ENCODE data around the gene SHB.

The SHB gene

DNA sequence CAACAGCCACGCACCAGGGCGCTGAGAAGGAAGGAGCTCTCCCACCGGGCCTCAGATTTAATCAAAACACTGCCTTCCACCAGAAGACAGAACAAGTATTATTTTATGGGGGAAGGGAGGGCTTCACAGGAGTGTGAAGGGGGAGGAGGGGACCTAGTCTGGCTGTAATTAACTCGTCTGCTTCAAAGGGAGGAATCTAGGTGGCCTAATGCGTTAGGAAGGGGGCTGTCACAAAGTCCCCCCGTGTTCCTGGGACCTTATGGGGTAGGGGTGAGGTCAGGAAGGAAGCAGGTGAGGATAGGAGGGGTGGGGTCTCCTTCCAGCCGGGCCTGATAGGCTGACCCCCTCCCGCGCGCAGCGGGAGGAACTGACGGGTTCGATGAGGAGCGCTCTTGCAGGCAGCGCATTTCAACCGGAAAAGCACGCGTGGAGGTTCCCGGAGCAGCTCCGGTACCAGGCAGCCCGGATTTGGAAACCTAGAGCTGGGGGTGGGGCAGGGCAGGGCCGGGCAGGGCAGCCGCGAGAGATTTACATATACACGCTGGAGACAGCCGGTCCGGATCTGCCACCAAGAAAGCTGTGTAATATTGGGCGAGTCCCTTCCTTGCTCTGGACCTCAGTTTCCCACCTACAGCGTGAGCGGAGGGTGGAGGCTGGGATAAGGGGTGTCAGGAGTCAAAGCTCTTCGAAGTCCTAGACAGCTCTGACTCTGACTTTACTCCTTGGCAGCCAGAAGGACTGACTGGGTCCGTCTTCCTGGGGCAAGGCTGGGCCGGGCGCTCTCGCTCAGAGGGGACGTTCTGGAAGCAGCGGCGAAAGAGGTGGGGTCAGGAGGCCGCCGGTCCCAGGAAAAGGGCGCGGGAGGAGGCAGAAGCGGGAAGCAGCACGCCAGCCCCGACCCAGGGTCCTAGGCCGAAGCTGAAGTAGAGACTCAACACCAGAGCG lies 1.8 kb downstream of the SHB start:
- DNase-seq: peak; percentile 12
- in situ Hi-C loops (cut with HindIII; ENCODE audit: low pct_ligation_motif_present, low pct_unique_long_range_greater_than_20kb, low sequenced_read_pairs): no loop called here

DNA sequence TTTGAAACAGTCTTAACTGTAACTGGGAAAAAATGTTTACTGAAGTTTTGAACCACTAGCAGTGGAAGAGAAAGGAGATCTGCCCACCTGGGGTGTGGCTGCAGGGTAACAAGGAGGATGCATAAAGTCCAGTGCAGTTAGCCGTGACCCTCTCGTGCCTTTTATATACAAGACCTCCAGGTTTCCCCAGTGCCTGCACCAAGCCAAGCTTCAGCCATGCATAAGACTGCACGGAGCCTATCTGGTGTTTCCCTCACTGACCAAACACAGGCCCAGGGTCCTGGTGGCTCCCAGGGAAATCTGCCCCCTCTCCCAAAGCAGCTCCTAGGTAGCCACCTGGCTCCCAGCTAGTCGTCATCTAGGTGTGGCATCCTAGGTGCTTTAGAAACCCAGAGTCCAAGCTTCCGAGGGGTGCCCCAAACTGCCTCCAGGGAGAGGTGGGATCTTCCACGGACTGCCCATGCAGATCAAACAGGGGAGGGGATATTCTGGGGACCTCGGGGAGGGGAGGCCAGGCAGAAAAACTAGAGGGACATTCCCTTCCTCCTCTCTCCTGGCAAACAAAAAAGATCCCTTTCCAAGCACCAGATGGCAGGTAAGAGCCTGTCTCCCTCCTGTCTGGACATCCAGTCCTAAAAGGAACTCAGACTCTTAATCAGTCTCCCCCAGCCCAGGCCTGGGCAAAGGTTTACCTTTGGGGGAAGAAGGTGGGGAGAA lies 2.7 kb downstream of the SHB start:
- DNase-seq: peak; percentile 25
- in situ Hi-C loops (cut with HindIII; ENCODE audit: low pct_ligation_motif_present, low pct_unique_long_range_greater_than_20kb, low sequenced_read_pairs): no loop called here

DNA sequence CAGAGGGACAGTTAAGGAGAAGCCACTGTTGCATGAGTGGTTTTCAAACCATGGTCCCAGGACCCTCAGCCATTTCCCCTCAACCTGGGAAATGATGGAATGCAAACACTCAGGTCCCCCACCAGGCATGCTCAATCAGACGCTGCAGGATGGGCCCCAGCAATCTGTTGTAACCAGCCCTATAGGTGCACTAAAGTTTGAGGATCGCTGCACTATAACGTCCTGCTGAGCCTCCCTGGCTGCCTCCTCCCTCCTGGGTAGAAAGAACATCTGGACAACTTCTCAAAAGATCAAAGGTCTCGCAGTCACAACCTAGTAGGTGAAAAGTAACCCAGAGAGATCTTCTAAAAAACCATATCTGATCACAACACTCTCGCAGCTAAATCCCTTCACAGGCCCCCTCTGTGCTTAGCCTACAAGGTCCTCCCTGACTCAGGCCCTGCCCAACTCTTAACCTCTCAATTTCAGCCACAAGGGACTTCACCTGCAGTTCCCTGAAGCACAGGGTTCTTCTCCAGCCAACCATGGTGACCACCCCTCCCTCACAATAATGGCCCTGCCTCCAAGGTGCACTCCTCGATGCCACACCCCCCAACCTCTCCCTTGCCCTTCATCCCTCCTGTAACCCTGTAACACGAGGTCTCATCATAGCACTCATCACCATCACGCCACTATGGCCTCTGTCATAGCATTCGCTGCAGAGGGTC lies 3.5 kb downstream of the SHB start:
- in situ Hi-C loops (cut with HindIII; ENCODE audit: low pct_ligation_motif_present, low pct_unique_long_range_greater_than_20kb, low sequenced_read_pairs): no loop called here
- no peak for DNase-seq

DNA sequence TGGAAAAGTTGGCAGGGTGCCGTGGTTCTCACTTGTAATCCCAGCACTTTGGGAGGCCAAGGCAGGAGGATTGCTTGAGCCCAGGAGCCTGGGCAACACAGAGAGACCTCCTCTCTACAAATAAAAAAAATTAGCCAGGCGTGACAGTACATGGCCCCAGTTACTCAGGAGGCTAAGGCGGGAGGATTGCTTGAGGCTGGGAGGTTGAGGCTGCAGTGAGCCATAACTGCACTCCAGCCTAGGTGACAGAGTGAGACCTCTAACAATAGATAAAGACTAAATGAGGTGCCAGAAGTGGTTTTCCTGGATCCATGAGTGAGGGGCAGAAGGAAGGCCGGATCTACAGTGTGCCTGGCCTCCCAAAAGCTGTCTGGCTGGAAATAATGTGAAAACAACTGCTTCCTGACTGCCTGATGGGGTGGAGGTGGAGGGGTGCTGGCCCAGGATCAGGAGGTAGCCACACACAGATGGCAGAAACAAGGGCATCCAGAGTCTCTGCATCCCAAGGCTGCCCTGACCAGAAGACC lies 4.1 kb downstream of the SHB start:
- DNase-seq: no peak

DNA sequence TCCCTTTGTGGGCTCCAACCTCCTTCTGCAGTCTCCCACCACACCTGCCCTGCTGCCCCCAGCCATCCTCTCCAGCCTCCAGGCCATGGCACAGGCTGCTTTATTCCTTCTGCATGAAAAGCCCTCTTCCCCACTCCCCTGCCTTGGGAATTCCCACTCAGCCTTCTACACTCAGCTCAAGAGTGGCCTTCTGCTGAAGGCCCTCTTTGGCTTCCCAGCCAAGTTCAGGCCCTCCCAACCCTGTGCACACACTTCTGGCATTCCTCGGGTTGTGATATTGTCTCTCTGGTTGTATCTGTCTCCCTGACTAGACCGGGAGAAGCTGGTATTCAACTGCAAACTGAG lies 5.7 kb downstream of the SHB start:
- in situ Hi-C loops (cut with HindIII; ENCODE audit: low pct_ligation_motif_present, low pct_unique_long_range_greater_than_20kb, low sequenced_read_pairs): no loop called here
- no peak for DNase-seq

More for the DNA sequence above, 4.1 kb downstream of the SHB start:
- in situ Hi-C loops (cut with HindIII; ENCODE audit: low pct_ligation_motif_present, low pct_unique_long_range_greater_than_20kb, low sequenced_read_pairs): no loop called here

DNA sequence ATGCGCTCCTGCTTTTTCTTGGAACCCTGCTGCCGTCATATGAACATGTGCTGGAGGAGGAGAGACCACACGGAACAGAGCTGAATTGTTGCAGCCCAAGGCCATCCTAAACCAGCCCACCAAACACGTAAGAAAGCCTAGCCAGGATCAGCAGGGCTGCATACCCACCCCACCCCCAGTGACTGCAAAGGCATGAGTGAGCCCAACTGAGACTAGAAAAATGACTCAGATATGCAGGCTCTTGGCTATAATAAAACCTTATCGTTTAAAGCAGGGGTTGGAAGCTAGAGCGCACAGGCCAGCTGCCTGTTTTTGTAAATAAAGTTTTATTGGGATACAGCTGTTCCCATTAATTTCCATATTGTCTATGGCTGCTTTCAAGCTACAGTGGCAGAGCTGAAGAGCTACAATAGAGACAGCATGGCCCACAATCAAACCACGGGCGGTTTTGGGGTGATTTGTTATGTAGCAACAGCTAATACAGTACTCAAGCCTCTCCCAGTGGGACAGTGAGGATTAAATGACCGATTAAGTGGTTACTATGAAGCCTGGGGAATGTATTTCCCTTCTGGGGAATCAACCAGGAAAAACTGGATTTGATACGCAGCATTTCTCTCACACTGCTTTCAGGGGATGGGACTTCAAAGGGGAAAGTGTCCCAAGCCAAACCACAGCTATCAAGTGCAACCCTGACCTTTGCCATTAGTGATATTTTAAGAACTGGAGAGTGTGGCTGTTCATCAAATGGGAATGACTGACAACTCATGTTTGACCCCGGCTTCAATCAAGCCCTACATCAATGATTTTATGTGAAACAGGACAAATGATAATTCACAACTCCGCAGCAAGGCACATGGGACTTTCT lies 6.3 kb downstream of the SHB start:
- in situ Hi-C loops (cut with HindIII; ENCODE audit: low pct_ligation_motif_present, low pct_unique_long_range_greater_than_20kb, low sequenced_read_pairs): no loop called here
- DNase-seq: peak; percentile 63

DNA sequence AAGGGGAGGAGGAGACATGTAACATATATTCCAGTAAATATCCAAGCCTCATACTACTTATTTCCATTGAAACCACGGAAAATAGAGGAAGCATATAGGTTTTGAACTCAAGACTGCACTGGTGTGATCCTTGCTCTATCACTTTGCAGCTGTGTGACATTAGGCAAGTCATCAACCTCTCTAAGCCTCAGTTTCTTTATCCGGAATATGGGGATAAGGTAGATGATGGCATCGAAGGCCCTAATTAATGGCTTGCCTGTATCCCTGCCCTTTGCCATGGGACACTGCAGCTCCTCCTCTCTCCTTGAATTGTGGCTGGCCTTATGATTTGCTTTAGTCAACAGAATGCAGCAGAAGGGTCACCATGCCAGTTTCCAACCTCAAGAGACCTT lies 6.9 kb downstream of the SHB start:
- in situ Hi-C loops (cut with HindIII; ENCODE audit: low pct_ligation_motif_present, low pct_unique_long_range_greater_than_20kb, low sequenced_read_pairs): no loop called here
- no peak for DNase-seq

DNA sequence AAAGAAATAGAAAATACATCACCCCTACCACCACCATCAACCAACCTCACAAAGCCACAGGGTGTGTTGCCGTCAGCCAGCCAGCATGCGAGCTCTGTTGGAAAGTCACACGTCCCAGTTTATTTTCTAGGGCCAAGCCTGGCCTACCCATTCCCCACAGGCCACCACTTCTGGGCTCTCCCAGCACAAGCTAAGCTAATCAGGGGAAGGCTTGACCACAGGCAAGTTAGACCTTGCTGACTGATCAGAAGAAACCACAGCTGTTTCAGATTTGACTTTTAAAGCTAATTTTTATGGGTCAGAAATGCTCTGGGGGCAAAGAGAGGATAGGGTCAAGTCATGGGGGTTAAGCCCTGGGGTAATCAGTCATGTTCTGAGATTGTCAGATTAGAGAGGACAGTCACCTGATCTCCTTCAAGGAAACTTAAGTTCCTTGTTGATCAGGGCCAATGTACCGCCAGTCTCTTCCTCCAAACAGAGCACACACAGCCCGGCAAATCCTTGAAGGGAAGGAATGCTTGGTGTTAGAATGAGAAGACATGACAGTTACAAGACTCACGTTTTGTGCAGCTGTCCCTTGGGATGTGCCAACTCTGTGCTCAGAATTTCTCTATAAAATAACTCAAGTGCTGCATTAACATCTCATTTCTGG lies 7.6 kb downstream of the SHB start:
- DNase-seq: no peak
- in situ Hi-C loops (cut with HindIII; ENCODE audit: low pct_ligation_motif_present, low pct_unique_long_range_greater_than_20kb, low sequenced_read_pairs): no loop called here

DNA sequence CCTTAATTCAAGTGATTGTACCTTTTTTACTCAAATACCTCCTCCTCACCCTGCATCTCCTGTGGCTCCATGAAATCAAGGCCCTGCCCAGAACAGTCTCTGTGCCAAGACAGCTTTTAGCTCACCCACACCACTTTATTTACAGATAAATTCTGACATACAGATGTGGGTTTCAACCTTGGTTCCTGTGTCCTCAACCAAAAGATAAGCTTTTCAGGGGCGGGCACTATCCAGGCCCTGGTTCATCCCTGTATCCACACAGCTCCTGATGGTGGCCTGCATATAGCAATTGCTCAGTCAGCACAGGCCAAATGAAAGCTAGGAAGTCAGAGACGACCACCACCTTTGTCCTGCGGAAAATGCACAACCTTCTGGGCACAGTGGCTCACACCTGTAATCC lies 8.3 kb downstream of the SHB start:
- in situ Hi-C loops (cut with HindIII; ENCODE audit: low pct_ligation_motif_present, low pct_unique_long_range_greater_than_20kb, low sequenced_read_pairs): no loop called here
- DNase-seq: no peak

DNA sequence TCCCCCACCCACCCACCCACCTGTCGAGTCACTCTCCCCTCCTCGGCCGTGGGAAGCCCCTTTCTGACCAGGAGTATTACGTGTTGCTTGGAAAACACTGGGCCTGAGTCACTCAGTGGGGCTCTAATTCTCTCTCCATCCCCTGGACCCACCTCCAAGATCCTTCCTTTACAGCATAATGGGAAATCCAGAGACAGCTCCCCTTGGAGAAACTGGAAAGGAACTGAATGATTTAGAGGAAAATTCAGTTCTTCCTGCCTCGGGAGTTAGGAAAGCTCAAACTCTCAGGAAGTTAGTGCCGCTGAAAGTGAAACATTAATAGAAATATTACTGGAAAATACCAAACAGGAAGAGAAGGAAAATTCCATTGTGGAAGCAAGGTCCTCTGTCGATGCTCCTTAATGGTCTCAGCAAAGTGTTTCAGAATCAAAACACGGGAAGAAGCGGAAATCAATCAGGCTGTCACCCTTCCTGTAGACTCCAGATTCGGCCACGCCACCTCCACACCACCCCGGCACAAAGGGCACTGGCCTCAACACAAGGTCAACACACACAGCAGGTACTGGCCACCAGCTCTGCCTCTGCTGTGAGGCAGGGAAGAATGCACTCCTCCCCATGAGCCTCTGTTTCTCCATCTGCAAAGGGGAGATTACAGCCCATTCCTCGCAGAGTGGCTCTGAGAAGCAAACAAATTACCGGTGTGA lies 9.6 kb downstream of the SHB start:
- peak; percentile 49 for DNase-seq
- in situ Hi-C loops (cut with HindIII; ENCODE audit: low pct_ligation_motif_present, low pct_unique_long_range_greater_than_20kb, low sequenced_read_pairs): no loop called here

DNA sequence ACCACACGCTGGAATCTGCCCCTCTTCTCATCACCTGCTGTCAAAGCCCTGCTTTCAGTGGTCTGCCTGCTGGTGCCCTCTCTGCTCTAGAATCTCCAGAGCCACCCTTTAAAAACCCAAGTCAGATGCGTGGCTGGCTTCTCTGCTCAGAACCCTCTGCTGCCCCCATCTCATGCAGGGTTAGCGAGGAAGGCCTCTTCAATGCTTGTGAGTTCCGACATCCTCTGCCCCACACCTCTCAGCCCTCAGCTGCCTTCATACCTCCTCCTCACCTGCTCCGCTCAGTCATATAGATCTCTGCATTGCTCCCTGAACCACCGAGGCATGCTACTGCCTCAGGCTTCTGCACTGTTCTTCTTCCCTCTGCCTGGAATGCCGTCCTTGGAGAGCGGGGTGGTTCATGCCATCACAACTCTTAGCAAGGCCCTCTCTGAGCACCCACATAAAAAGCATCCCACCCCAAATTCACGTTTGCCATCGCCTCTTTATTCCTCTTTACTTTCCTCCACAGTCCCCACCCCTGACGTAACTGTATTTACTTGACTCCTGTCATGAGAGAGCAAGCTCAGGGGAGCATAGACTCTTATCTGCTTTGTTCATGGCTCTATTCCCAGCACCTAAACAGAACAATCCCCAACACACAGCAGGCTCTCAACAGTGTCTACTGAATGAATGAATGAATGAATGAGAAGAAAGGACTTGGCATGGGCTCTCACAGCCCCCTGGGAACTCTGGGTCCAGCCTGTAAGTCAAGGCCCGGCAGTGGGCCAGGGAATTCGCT lies 10.4 kb downstream of the SHB start:
- in situ Hi-C loops (cut with HindIII; ENCODE audit: low pct_ligation_motif_present, low pct_unique_long_range_greater_than_20kb, low sequenced_read_pairs): no loop called here
- no peak for DNase-seq

DNA sequence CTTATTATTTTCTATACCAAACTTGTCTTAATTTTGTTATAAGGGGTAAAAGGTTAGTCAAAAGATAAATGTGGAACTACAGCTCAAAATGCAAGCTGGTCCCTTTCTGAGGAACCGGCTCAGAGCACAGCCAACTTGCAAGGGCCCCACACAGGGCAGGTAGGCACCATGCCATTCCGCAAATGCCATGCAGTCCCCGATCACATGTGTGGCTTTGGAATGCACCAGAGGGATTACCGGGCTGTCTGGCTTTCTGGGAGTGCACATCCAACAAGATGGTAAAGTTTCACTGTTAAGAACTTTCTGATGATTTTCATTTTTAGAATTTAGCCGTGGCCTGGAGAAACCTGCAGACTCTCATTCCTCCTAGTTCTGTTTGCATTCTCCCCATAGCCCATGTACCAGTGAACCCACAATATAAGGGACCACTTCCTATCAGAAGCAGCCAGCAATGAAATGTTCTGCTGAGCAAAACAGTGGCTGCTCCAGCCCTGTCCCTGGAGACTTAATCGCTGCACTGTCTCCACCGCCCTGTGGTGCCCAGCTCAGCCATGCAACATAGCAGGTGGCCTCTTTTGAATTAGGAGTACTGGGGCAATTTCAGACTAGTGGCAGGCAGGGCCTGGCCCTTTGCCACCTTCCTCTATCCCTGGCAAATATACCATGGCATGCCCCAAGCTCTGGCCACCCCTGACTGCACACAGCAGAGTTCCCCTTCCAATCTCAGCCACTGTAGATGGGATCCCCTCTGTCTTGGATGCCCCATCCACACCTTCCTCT lies 11.4 kb downstream of the SHB start:
- in situ Hi-C loops (cut with HindIII; ENCODE audit: low pct_ligation_motif_present, low pct_unique_long_range_greater_than_20kb, low sequenced_read_pairs): no loop called here
- no peak for DNase-seq

DNA sequence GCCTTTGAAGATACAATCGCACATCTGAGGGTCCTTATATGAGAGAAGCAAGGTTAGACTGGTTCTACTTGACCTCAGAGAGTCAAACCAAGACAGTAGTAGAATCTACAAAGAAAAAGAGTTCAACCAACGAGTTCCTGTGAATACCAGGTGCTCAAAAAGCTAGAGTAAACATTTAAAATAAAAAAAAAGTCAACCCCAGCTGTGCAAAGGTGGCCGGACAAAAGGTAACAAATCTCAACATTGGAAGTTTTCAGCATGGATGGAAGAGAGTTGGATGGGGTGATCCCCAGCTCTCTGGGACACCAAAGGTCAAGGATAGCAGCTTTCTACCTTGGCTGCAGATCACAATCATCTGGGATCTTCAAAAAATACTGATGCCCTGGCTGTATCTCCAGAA lies 14.4 kb downstream of the SHB start:
- in situ Hi-C loops (cut with HindIII; ENCODE audit: low pct_ligation_motif_present, low pct_unique_long_range_greater_than_20kb, low sequenced_read_pairs): no loop called here

DNA sequence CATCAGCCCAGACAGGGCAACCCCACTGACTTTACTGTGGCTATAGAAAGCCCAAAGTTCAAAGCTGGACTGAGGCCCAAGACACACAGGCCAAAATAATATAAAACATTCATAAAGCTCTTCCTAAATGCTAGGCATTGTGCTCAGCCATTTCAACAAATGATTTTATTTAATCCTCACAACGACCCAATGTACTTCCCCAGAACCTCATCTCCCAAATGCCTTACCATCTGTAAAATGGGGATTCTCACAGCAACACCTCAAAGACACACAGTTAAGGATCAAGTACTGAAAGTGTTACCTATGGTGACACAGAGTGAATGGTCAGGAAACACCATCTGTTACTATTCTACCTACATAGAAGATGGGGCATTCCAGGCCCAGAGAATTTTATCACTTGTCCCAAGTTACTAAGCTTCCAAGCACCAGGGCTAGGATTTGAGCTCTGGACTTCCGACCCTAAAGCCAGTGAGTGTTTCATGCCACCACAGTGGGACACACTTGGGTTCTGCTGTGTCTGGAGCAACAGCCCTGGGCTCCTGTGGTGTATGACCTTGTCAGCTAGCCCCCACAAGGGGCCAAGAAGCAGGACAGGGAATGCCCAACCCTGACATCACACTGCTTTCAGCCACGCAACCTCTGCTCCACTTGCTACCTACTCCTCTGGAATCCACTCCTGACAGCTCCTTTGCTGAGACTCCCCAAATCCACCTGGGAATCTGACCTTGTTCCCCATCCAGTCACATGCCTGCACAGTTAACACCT lies 15.1 kb downstream of the SHB start:
- no peak for DNase-seq
- in situ Hi-C loops (cut with HindIII; ENCODE audit: low pct_ligation_motif_present, low pct_unique_long_range_greater_than_20kb, low sequenced_read_pairs): no loop called here

More for the DNA sequence above, 14.4 kb downstream of the SHB start:
- no peak for DNase-seq

Measured in ACHN (cell line).